ENCODE measurements around the gene OASL.

The OASL gene

DNA sequence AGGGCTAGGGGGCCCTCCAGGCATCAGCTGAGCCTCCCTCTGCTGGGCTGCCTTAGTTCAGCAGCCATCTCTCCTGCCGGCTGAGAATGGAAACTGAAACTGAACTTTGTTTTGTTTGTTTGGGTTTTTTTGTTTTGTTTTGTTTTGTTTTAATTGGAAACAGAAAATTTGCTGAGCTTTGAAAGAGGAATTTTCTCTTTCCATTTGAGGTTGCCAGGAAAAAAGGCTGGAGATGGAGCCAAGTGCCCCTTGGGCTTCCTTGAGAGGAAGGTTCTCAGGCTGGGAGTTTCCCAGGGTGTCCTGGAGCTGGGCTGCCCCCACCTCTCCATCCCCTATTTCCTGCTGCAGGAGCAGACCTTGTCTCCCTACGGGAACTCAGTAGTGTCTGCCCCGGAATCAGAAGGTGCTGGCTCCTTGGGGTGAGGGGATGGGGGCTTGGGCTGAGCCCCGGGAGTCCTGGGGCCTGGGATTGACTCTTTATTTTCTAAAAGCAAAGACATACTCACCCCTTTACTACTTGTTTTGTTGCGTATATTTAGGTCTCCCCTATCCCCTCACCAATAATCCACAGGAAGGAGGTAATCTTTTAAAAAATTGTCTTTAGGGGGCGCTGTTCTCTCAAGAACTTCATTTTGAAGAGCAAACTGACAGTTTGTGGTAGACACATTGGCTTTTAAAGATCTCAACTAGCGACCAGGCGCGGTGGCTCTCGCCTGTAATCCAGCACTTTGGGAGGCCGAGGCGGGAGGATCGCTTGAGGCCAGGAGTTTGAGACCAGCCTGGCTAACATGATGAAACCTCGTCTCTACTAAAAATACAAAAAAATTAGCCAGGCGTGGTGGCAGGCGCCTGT, 21.3 kb upstream of the OASL start:
- Mint-ChIP-seq H3K4me3 (peak overlapping the region; percentile 13 to 66 (median 27)), H3K4me1 (no peaks in the 10 kb centered on the region), H3K27me3 (ENCODE audit: low read depth) (peaks cover 6% of the 10 kb centered on the region), H3K9me3 (no peaks in the 10 kb centered on the region), H3K27ac (peak overlapping the region in 2 of 3 experiments; percentile 63 to 79), H3K36me3 (ENCODE audit: low read depth) (no peaks in the 10 kb centered on the region)
- TF ChIP-seq, protein P1, sequence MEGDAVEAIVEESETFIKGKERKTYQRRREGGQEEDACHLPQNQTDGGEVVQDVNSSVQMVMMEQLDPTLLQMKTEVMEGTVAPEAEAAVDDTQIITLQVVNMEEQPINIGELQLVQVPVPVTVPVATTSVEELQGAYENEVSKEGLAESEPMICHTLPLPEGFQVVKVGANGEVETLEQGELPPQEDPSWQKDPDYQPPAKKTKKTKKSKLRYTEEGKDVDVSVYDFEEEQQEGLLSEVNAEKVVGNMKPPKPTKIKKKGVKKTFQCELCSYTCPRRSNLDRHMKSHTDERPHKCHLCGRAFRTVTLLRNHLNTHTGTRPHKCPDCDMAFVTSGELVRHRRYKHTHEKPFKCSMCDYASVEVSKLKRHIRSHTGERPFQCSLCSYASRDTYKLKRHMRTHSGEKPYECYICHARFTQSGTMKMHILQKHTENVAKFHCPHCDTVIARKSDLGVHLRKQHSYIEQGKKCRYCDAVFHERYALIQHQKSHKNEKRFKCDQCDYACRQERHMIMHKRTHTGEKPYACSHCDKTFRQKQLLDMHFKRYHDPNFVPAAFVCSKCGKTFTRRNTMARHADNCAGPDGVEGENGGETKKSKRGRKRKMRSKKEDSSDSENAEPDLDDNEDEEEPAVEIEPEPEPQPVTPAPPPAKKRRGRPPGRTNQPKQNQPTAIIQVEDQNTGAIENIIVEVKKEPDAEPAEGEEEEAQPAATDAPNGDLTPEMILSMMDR (IDR thresholded peaks at IDR 0.05; ENCODE audit: unreplicated experiment in 3 of 3) = peak in 2 of 3 experiments; percentile 16 to 27

DNA sequence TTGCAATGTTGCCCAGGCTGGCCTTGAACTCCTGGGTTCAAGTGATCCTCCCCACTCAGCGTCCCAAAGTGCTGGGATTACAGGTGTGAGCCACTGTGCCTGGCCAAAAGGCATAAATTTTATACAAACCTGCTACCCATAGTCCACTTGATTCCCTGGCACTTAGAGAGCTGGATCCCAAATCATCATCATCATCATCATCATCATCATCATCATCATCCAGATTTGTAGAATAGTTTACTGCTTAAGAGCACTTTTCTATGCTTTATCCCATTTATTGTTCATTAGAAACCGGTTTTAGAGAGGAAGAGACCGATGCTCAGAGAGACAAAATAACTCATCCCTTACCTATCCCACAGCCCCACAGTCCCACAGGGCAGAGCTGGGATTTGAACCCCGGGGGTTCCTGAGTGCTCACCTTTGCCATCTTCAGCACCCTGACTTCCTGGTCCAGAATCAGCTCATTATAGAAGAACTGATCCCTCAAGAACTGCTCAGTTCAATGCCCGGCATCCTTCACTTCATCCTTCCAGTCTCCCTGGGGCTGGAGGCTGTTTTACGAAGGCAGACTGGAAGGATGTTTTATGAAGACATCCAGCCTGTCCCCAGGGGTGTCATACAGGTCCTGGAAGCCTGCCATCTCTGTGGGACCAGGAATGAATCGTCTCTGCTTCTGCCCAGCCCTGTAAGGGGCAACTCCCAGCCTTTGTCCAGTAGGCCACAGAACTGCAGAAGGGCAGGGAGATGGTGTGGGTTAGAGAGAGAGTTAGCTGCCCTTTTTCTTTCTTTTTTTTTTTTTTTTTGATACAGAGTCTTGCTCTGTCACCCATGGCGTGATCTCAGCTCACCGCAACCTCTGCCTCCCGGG, 20.2 kb upstream of the OASL start:
- Mint-ChIP-seq H3K27ac (no peak overlapping the region), H3K4me3 (no peak overlapping the region), H3K9me3 (no peaks in the 10 kb centered on the region), H3K4me1 (no peaks in the 10 kb centered on the region), H3K27me3 (ENCODE audit: low read depth) (peaks cover 6% of the 10 kb centered on the region), H3K36me3 (ENCODE audit: low read depth) (no peaks in the 10 kb centered on the region)
- TF ChIP-seq, protein P1 (IDR thresholded peaks at IDR 0.05; ENCODE audit: unreplicated experiment in 3 of 3) = no peak

DNA sequence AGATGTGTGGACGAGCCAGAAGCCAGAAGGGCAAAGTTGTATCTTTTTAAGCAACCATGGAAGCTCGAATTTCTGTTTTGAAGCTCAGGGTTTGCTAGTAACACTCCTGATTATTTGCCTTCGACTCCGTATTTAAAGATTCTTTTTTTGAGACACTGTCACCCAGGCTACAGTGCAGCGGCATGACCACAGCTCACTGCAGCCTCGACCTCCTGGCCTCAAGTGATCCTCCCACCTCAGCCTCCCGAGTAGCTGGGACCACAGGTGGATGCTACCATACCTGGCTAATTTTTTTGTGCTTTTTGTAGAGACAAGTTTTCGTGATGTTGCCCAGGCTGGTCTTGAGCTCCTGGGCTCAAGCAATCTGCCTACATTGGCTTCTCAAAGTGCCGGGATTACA, 18.7 kb upstream of the OASL start:
- H3K9me3 Mint-ChIP-seq = no peaks in the 10 kb centered on the region
- TF ChIP-seq, protein P1 (IDR thresholded peaks at IDR 0.05; ENCODE audit: unreplicated experiment in 3 of 3) = no peak
- no peaks in the 10 kb centered on the region for H3K36me3 Mint-ChIP-seq (ENCODE audit: low read depth)
- no peak overlapping the region for H3K4me3 Mint-ChIP-seq
- H3K27ac Mint-ChIP-seq = no peak overlapping the region
- H3K4me1 Mint-ChIP-seq = no peaks in the 10 kb centered on the region
- H3K27me3 Mint-ChIP-seq (ENCODE audit: low read depth) = peaks cover 11% of the 10 kb centered on the region

DNA sequence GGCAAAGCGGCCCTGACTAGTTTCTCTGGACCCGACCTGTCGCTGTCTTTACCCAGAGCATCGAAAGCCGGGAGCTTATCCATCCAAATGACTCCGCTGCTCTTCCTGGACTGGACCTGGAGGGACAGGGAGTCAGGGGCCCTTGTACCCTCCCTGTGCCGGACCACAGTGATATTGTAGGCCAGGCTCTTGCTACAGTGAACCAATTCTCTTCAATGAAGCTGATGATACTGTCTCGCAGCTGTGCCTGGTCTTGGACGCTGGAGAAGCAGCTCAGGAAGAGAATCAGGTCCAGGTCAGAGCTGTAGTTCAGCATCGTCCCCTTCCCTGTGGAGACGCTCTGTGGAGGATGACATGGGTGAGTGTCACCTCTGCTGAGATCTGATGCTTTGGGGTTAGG, 14.7 kb upstream of the OASL start:
- H3K4me1 Mint-ChIP-seq = no peaks in the 10 kb centered on the region
- no peak overlapping the region for H3K27ac Mint-ChIP-seq
- H3K36me3 Mint-ChIP-seq (ENCODE audit: low read depth) = no peaks in the 10 kb centered on the region
- H3K4me3 Mint-ChIP-seq = no peak overlapping the region
- H3K9me3 Mint-ChIP-seq = no peaks in the 10 kb centered on the region
- TF ChIP-seq, protein P1 (IDR thresholded peaks at IDR 0.05; ENCODE audit: unreplicated experiment in 3 of 3) = no peak
- peaks cover 27% of the 10 kb centered on the region for H3K27me3 Mint-ChIP-seq (ENCODE audit: low read depth)

DNA sequence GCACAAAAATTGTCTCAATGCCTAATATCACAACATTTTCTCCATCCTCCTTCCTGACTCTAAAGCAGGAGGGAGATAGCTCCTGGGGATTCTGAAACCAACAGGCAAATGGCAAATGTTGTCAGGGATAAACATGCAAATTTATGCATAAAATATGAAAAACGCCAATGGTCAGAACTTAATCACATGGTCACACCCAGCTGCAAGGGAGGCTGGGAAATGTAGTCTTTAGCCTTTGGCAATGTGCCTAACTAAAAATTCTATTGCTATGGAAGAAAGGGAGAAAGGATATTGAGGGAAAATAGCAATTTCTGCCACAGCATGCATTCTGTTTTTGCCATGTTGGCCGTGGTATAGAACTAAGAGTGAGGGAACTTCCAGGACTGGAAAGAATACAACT, 11.7 kb upstream of the OASL start:
- Mint-ChIP-seq H3K4me3 (no peak overlapping the region), H3K36me3 (ENCODE audit: low read depth) (no peaks in the 10 kb centered on the region), H3K9me3 (no peaks in the 10 kb centered on the region), H3K27me3 (ENCODE audit: low read depth) (peaks cover 26% of the 10 kb centered on the region), H3K4me1 (no peaks in the 10 kb centered on the region), H3K27ac (no peak overlapping the region)
- TF ChIP-seq, protein P1 (IDR thresholded peaks at IDR 0.05; ENCODE audit: unreplicated experiment in 3 of 3) = no peak
